GM12878 (cell line): ENCODE results near the gene LTBP4. TPM values are rescaled to one million over a fixed set of nuclear protein-coding genes. Genes with fewer than 3 reads are reported as not detected.

ENCODE experiments used
- ATAC-seq: fragments of 200-7000 bp; cut with Tn5 transposase; 3 replicates; pipeline ENCODE4 v1.9.1; 2020; ENCODE audit warnings: mild to moderate bottlenecking, moderate library complexity
- BruUV-seq: library from RNA; stranded (reverse); fragments of 400-500 nt; replicated peaks from 2 replicates; lab custom pipeline; 2021; lab: Mats Ljungman, UMichigan
- CTCF ChIA-PET: fragments of 300-600 bp; sonication (Branson Sonifier 250); formaldehyde crosslinking; extraction: SDS; loops from one replicate; lab custom pipeline; 2021; ENCODE audit warnings: inconsistent platforms; lab: Yijun Ruan, JAX
- POLR2A ChIA-PET: fragments of 350-600 bp; formaldehyde crosslinking; extraction: SDS; loops from one replicate; lab custom pipeline; 2021; ENCODE audit warnings: inconsistent platforms; lab: Charles Lee
- RAD21 ChIA-PET: fragments of 300-600 bp; sonication (Branson Sonifier 250); formaldehyde crosslinking; loops from one replicate; lab custom pipeline; 2023; ENCODE audit warnings: antibody characterized with exemption; ENCODE audit not compliant: unreplicated experiment; lab: Charles Lee
- SMC1A ChIA-PET: fragments of 300-600 bp; sonication (Branson Sonifier 250); formaldehyde crosslinking; loops from one replicate; lab custom pipeline; 2023; ENCODE audit not compliant: unreplicated experiment, uncharacterized antibody; lab: Charles Lee
- DNase-seq: peaks from one replicate; pipeline ENCODE4 v3.0.0-alpha.2; 2011; ENCODE audit warnings: low read depth, low spot score
- FAIRE-seq: peaks from 3 replicates; lab custom pipeline; 2011; peaks lifted over from hg19 to GRCh38; lab: Jason Lieb, UNC
- H2AFZ ChIP-seq: 2 replicates; pipeline ENCODE4 v1.6.0; 2011; ENCODE audit warnings: low read depth, low read length, control low read depth; ENCODE audit not compliant: control insufficient read depth
- H3K27ac ChIP-seq: 2 replicates; pipeline ENCODE4 v1.5.1; 2011; ENCODE audit warnings: control low read depth; ENCODE audit not compliant: control insufficient read depth, insufficient read depth
- H3K27me3 ChIP-seq, 2 experiments: replicated peaks in 1 of 2; 2 replicates each; pipeline versions ENCODE4 v1.6.0 to v1.6.1; 2011; ENCODE audit warnings: low read length in 1 of 2; ENCODE audit not compliant: control insufficient read depth in 2 of 2, insufficient read depth in 2 of 2
- H3K36me3 ChIP-seq, 2 experiments: 2 replicates each; pipeline ENCODE4 v1.5.1; 2011; ENCODE audit warnings: low read length in 1 of 2; ENCODE audit not compliant: control insufficient read depth in 2 of 2, insufficient read depth in 2 of 2
- H3K4me1 ChIP-seq: 2 replicates; pipeline ENCODE4 v1.6.1; 2011; ENCODE audit warnings: mild to moderate bottlenecking, low read length, moderate library complexity, mixed read lengths; ENCODE audit not compliant: control insufficient read depth, insufficient read depth
- H3K4me2 ChIP-seq: 2 replicates; pipeline ENCODE4 v1.6.0; 2011; ENCODE audit warnings: control low read depth; ENCODE audit not compliant: control insufficient read depth, insufficient read depth
- H3K4me3 ChIP-seq: fragments of 200-600 bp; sonication (generic); 2 replicates; pipeline ENCODE4 v1.5.1; 2016
- H3K79me2 ChIP-seq: 2 replicates; pipeline ENCODE4 v1.6.0; 2011; ENCODE audit warnings: low read length; ENCODE audit not compliant: control insufficient read depth, insufficient read depth
- H3K9ac ChIP-seq: 2 replicates; pipeline ENCODE4 v1.8.0; 2011; ENCODE audit warnings: low read length, control low read depth, mixed read lengths; ENCODE audit not compliant: control insufficient read depth, insufficient read depth
- H3K9me3 ChIP-seq: replicated peaks from 3 replicates; pipeline ENCODE4 v1.5.1; 2011; ENCODE audit warnings: mild to moderate bottlenecking, low read length; ENCODE audit not compliant: control insufficient read depth, insufficient read depth
- H4K20me1 ChIP-seq: 2 replicates; pipeline ENCODE4 v1.6.0; 2011; ENCODE audit not compliant: control insufficient read depth, insufficient read depth
- BHLHE40 ChIP-seq, 2 experiments: fragments of 450-650 bp in 1 of 2; IDR thresholded peaks; 2 replicates each; pipeline ENCODE4 v1.6.1; 2011 to 2017; ENCODE audit warnings: low read depth in 2 of 2, borderline replicate concordance in 1 of 2, improper control_type of control experiment in 1 of 2, low read length in 1 of 2, mild to moderate bottlenecking in 1 of 2
- CHD2 ChIP-seq: IDR thresholded peaks from 2 replicates; pipeline ENCODE4 v1.6.1; 2011; ENCODE audit warnings: low read depth, low read length, improper control_type of control experiment, borderline replicate concordance
- KDM1A ChIP-seq: fragments of 200-600 bp; sonication (generic); IDR thresholded peaks from 2 replicates; pipeline ENCODE4 v1.6.1; 2016; ENCODE audit warnings: borderline replicate concordance
- NBN ChIP-seq: fragments of 450-650 bp; IDR thresholded peaks from 2 replicates; pipeline ENCODE4 v1.6.1; 2016
- NFYA ChIP-seq: IDR thresholded peaks from 2 replicates; pipeline ENCODE4 v1.6.1; 2011; ENCODE audit warnings: low read depth, mild to moderate bottlenecking, low read length, improper control_type of control experiment, borderline replicate concordance
- SP1 ChIP-seq: IDR thresholded peaks from one replicate; pipeline ENCODE4 v1.6.1; 2011; ENCODE audit warnings: low read depth, low read length
- SRF ChIP-seq, 2 experiments: IDR thresholded peaks; 2 replicates each; pipeline ENCODE4 v1.6.1; 2011; ENCODE audit warnings: low read depth in 2 of 2, low read length in 2 of 2, mild to moderate bottlenecking in 1 of 2, moderate library complexity in 1 of 2
- WGBS: methylation state at CpG from one replicate; pipeline ENCODE4 v1.1.6; 2016; ENCODE audit warnings: low lambda C conversion rate; ENCODE audit not compliant: insufficient replicate concordance, insufficient coverage; ENCODE audit errors: missing lambda C conversion rate; 5-methylcytosine and 5-hydroxymethylcytosine counted together
- in situ Hi-C: fragments of 300-500 bp; cut with MboI; formaldehyde crosslinking; loops from 9 replicates; pipeline ENCODE4 v1.14.3; 2018; ENCODE audit warnings: mixed read lengths
- intact Hi-C: fragments of 100-400 bp; cut with micrococcal nuclease; formaldehyde crosslinking; loops from one replicate; pipeline ENCODE4 v1.14.2; 2022; ENCODE audit not compliant: unreplicated experiment
- polyA plus RNA-seq, 11 experiments: library from polyadenylated mRNA; depleted of rRNA in 4 of 11; unstranded in 6 of 11; stranded (reverse) in 5 of 11; fragments of >200 nt; fragmentation: Nextera tagmentation in 4 of 11; fragmentation: Illumina TruSeq in 1 of 11; extraction: Ambion mirVana in 4 of 11; extraction: Trizol in 1 of 11; gene quantifications; 1 replicate in 1 of 11; 2 replicates in 10 of 11; pipeline versions ENCODE4 v1.2.1 to v1.2.3, GENCODE V29; 2011 to 2016; ENCODE audit warnings: inconsistent platforms in 2 of 11, missing spikeins in 2 of 11, low read depth in 1 of 11
- total RNA-seq, 4 experiments: library from RNA; depleted of rRNA in 3 of 4; stranded (reverse); fragments of >200 nt in 3 of 4; fragmentation: Illumina TruSeq in 1 of 4; extraction: Trizol in 1 of 4; gene quantifications; 2 replicates each; pipeline versions ENCODE4 v1.2.1 to v1.2.3, GENCODE V29; 2013 to 2021
- TF ChIP-seq, protein P1 (sequence below): IDR thresholded peaks from 2 replicates; pipeline ENCODE4 v1.6.1; 2011; ENCODE audit warnings: mild to moderate bottlenecking, low read depth, low read length, moderate library complexity; ENCODE audit not compliant: insufficient replicate concordance
- TF ChIP-seq, protein P2 (sequence below): IDR thresholded peaks from 2 replicates; pipeline ENCODE4 v1.6.1; 2012; ENCODE audit warnings: low read depth, low read length, improper control_type of control experiment
- TF ChIP-seq, protein P3 (sequence below): fragments of 450-650 bp; formaldehyde crosslinking; IDR thresholded peaks from 2 replicates; pipeline ENCODE4 v1.5.0; 2022; ENCODE audit warnings: mild to moderate bottlenecking, missing genetic modification characterization
- TF ChIP-seq, protein P4 (sequence below): IDR thresholded peaks from 2 replicates; pipeline ENCODE4 v1.6.1; 2011; ENCODE audit warnings: low read depth, mild to moderate bottlenecking, low read length, moderate library complexity, borderline replicate concordance; ENCODE audit errors: extremely low read depth

Gene LTBP4
- total and polyA plus RNA-seq, 10 of the 15 experiments (the other 5 are each of a cell fraction or from before 2014, with no cell fraction given): 0.09 to 34.6 (median 8.5) TPM; not detected in 1

DNA sequence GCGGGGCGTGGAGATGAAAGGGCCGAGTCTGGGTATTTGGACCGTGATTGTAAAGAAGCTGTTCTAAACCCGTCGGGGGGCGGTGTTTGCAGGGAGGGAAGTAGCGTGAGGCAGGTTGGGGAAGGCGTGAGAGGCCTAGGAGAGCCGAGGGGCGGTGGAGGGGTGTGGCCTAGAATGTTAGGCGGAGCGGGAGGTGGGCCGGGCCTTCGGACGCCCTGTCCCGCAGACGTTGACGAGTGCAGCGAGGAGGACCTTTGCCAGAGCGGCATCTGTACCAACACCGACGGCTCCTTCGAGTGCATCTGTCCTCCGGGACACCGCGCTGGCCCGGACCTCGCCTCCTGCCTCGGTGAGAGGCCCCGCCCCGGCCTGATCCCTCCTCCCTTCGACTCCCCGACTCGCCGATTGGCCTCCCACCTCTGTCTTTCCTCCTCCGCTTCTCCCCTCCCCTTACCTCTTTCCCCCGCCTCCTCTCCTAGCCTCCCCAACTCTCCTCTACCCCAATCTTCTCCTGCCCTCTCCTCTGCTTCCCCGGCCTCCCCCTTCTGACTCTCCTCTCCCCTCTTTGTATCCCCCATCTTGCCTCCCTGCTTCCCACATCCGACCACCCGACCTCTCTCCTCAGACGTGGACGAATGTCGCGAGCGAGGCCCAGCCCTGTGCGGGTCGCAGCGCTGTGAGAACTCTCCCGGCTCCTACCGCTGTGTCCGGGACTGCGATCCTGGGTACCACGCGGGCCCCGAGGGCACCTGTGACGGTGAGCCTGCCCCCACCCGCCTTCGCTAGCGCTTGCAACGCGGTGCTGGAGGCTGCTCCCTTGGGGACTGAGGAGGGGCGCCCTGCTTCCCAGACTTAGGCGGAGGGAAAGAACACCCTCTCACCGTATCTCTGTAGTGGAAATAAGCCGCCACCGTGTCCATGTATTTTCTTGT lies 12.8 kb downstream of the LTBP4 start (continued):
- TF ChIP-seq, protein P1, sequence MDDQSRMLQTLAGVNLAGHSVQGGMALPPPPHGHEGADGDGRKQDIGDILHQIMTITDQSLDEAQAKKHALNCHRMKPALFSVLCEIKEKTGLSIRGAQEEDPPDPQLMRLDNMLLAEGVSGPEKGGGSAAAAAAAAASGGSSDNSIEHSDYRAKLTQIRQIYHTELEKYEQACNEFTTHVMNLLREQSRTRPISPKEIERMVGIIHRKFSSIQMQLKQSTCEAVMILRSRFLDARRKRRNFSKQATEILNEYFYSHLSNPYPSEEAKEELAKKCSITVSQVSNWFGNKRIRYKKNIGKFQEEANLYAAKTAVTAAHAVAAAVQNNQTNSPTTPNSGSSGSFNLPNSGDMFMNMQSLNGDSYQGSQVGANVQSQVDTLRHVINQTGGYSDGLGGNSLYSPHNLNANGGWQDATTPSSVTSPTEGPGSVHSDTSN: peak; percentile 84
- TF ChIP-seq SP1 (peak; percentile 78), BHLHE40 (IDR thresholded peaks at IDR 0.05; ENCODE audit: borderline replicate concordance in 1 of 2, low read depth in 2 of 2, low read length in 1 of 2) (0 out of 4 replicates have a peak, but pooled peaks of 1 of the 2 experiments have one; percentile 3), CHD2 (0 out of 2 replicates have a peak, but pooled peaks have one; percentile 12), NBN (peak; percentile 61), SRF (IDR thresholded peaks at IDR 0.05; ENCODE audit: low read depth in 2 of 2, low read length in 2 of 2) (no peak)

DNA sequence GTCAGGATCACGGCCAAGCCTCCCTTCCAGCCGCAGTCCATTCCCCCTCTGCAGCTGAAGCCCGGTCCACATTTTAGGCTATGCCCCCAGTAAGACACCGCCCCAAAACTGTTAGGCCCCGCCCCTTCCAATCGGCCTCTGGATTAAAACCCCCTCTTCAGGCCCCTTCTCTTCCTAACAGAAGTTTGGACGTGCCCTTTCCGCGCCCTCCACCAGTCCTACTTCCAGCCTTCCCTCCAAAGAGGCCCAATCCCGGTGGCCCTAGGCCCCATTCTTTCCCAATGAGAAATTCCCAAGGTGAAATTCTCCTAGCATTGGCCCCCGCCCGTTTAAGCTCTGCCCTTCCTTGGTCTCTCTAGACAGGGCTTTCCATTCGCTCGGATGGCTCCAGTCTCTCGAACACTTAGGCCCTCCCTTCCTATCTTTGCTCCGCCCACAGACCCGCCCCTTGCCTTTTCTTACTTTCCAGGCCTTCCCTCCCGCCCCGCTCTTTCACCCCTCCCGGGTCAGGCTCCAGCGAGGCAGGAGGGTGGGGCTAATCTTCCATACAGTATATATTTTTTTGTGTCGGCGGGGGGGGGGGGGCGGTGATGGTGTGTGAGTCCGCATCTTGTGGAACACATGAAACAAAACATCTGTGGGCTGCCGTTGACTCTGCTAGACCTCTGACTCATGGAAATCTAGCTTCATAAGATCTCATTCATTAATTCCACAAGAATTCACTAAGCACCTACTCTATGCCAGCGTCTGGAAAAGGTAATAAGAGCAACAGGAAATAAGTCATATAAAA lies 13.6 kb downstream of the LTBP4 start:
- peak; percentile 49 for ATAC-seq
- TF ChIP-seq, protein P2, sequence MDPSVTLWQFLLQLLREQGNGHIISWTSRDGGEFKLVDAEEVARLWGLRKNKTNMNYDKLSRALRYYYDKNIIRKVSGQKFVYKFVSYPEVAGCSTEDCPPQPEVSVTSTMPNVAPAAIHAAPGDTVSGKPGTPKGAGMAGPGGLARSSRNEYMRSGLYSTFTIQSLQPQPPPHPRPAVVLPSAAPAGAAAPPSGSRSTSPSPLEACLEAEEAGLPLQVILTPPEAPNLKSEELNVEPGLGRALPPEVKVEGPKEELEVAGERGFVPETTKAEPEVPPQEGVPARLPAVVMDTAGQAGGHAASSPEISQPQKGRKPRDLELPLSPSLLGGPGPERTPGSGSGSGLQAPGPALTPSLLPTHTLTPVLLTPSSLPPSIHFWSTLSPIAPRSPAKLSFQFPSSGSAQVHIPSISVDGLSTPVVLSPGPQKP: no peak
- TF ChIP-seq, protein P3, sequence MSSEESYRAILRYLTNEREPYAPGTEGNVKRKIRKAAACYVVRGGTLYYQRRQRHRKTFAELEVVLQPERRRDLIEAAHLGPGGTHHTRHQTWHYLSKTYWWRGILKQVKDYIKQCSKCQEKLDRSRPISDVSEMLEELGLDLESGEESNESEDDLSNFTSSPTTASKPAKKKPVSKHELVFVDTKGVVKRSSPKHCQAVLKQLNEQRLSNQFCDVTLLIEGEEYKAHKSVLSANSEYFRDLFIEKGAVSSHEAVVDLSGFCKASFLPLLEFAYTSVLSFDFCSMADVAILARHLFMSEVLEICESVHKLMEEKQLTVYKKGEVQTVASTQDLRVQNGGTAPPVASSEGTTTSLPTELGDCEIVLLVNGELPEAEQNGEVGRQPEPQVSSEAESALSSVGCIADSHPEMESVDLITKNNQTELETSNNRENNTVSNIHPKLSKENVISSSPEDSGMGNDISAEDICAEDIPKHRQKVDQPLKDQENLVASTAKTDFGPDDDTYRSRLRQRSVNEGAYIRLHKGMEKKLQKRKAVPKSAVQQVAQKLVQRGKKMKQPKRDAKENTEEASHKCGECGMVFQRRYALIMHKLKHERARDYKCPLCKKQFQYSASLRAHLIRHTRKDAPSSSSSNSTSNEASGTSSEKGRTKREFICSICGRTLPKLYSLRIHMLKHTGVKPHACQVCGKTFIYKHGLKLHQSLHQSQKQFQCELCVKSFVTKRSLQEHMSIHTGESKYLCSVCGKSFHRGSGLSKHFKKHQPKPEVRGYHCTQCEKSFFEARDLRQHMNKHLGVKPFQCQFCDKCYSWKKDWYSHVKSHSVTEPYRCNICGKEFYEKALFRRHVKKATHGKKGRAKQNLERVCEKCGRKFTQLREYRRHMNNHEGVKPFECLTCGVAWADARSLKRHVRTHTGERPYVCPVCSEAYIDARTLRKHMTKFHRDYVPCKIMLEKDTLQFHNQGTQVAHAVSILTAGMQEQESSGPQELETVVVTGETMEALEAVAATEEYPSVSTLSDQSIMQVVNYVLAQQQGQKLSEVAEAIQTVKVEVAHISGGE (CRISPR knock-in tag): no peak
- TF ChIP-seq NFYA (no peak), KDM1A (no peak)
- TF ChIP-seq, protein P4, sequence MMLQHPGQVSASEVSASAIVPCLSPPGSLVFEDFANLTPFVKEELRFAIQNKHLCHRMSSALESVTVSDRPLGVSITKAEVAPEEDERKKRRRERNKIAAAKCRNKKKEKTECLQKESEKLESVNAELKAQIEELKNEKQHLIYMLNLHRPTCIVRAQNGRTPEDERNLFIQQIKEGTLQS: no peak

More for the DNA sequence above, 13.6 kb downstream of the LTBP4 start:
- ChIA-PET SMC1A (no interaction called here), CTCF (interaction anchor here (0.8 to 2.8 kb wide), 3 partner anchors 11 to 20 kb away, joined by 4 to 26 read pairs (median 5); no protein-coding TSS in a partner anchor), POLR2A (interaction anchor here (0.6 to 3.9 kb wide), 4 partner anchors 10 to 163 kb away, joined by 3 to 24 read pairs (median 6); partner anchors contain the start of gene RAB4B), RAD21 (interaction anchor here (0.8 to 1.5 kb wide), 2 partner anchors 11 to 19 kb away, joined by 3 to 4 read pairs; no protein-coding TSS in a partner anchor)
- DNase-seq: peak; percentile 35
- Histone ChIP-seq H3K9me3 (no peaks in the 10 kb centered on the region), H3K27ac (peak overlapping the region; percentile 38; the same call in 1 of the 2 replicates), H2AFZ (peak overlapping the region; percentile 65), H3K4me3 (peak overlapping the region; percentile 98), H3K4me2 (peak overlapping the region; percentile 95), H3K36me3 (no peaks in the 10 kb centered on the region), H3K9ac (peak overlapping the region; percentile 53), H3K27me3 (no peaks in the 10 kb centered on the region; a peak in 1 of 4 replicates), H4K20me1 (no peaks in the 10 kb centered on the region), H3K79me2 (no peaks in the 10 kb centered on the region), H3K4me1 (peaks cover 10% of the 10 kb centered on the region; the same call in 1 of the 2 replicates)
- 7% methylated on average over 21 of the region's 27 CpGs for WGBS
- in situ Hi-C loops (no loop called here), intact Hi-C loops (no loop called here)
- no TSS peak for BruUV-seq
- FAIRE-seq: peak; percentile 57
